Heart left ventricle (tissue), 13 donors: Measurements from ENCODE around the gene USP50.

Source experiments
- POLR2A ChIP-seq, 2 donors: fragments of 450-650 bp; IDR thresholded peaks; one replicate each; pipeline ENCODE4 v1.6.1; 2017; ENCODE audit warnings: antibody characterized with exemption in 2 of 2, mild to moderate bottlenecking in 2 of 2, moderate library complexity in 2 of 2
- TF ChIP-seq, protein P1 (sequence below), 12 donors: fragments of 200-600 bp; sonication (generic) in 4 of 12; IDR thresholded peaks; one replicate each; pipeline versions ENCODE4 v1.5.0 to v1.8.0; 2018 to 2022; ENCODE audit warnings: antibody characterized with exemption in 12 of 12, mild to moderate bottlenecking in 5 of 12
- donor health status: ischemic (EF 13 %, LVEDD 7.1; RV severe dilation, severe dysfunction).
- donor health status: DM: no; HTN: yes; CAD: no.
- donor health status: DM: no; HTN: no; CAD: no.
- donor health status: ischemic (EF 25% LVEDD 6.9; RV normal size, moderate dysfunction).
- donor health status: ischemic (EF 25% LVEDD 5.7; RV mildly dilated, moderate dysfunction).
- donor health status: ischemic (EF 35%, LVEDD 5.7; RV mildly dilated, moderate dysfunction).
- donor health status: nonischemic (EF 11% LVEDD 7.7; RV severe dilation, severe dysfunction).
- donor health status: DM: yes; HTN: yes; CAD: no.
- donor health status: PGD.
- donor health status: ischemic (EF 29% LVEDD 5.4; RV normal size, mild dysfunction).
- donor health status: nonischemic (EF 23%, LVEDD 6.1; RV moderate dilation, normal function).

GRCh38 chr15:50503144-50503543 lies 43.3 kb downstream of the USP50 start:
- no peak for TF ChIP-seq POLR2A (IDR thresholded peaks at IDR 0.05)
- TF ChIP-seq, protein P1, sequence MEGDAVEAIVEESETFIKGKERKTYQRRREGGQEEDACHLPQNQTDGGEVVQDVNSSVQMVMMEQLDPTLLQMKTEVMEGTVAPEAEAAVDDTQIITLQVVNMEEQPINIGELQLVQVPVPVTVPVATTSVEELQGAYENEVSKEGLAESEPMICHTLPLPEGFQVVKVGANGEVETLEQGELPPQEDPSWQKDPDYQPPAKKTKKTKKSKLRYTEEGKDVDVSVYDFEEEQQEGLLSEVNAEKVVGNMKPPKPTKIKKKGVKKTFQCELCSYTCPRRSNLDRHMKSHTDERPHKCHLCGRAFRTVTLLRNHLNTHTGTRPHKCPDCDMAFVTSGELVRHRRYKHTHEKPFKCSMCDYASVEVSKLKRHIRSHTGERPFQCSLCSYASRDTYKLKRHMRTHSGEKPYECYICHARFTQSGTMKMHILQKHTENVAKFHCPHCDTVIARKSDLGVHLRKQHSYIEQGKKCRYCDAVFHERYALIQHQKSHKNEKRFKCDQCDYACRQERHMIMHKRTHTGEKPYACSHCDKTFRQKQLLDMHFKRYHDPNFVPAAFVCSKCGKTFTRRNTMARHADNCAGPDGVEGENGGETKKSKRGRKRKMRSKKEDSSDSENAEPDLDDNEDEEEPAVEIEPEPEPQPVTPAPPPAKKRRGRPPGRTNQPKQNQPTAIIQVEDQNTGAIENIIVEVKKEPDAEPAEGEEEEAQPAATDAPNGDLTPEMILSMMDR (IDR thresholded peaks at IDR 0.05), result no peak
